Neutrophil (primary cell): ENCODE data around the gene SSUH2.

ENCODE experiments used
- H3K27ac ChIP-seq: fragments of 200-600 bp; sonication (generic); 2 replicates; pipeline ENCODE4 v1.5.1; 2016; ENCODE audit warnings: mild to moderate bottlenecking, moderate library complexity
- H3K27me3 ChIP-seq: fragments of 200-600 bp; sonication (generic); 2 replicates; pipeline ENCODE4 v1.6.0; 2016; ENCODE audit warnings: mild to moderate bottlenecking
- H3K36me3 ChIP-seq: fragments of 200-600 bp; sonication (generic); 2 replicates; pipeline ENCODE4 v1.5.1; 2017
- H3K4me1 ChIP-seq, 2 experiments: fragments of 200-600 bp in 1 of 2; sonication (generic) in 1 of 2; 1 replicate in 1 of 2; 2 replicates in 1 of 2; pipeline versions ENCODE4 v1.5.1 to v1.6.1; 2013 to 2016; ENCODE audit warnings: low read depth in 1 of 2, low read length in 1 of 2, mild to moderate bottlenecking in 1 of 2, moderate library complexity in 1 of 2; ENCODE audit not compliant: control insufficient read depth in 1 of 2, insufficient read depth in 1 of 2
- H3K4me3 ChIP-seq, 2 experiments: fragments of 200-600 bp in 1 of 2; sonication (generic) in 1 of 2; 1 replicate in 1 of 2; 2 replicates in 1 of 2; pipeline ENCODE4 v1.5.1; 2013 to 2016; ENCODE audit warnings: low read depth in 1 of 2, low read length in 1 of 2, mild to moderate bottlenecking in 1 of 2, moderate library complexity in 1 of 2
- H3K9me3 ChIP-seq: fragments of 200-600 bp; sonication (generic); 2 replicates; pipeline ENCODE4 v1.5.1; 2016
- CTCF ChIP-seq: fragments of 200-600 bp; sonication (generic); IDR thresholded peaks from 2 replicates; pipeline ENCODE4 v1.5.1; 2016; ENCODE audit warnings: antibody characterized with exemption

The SSUH2 gene

DNA sequence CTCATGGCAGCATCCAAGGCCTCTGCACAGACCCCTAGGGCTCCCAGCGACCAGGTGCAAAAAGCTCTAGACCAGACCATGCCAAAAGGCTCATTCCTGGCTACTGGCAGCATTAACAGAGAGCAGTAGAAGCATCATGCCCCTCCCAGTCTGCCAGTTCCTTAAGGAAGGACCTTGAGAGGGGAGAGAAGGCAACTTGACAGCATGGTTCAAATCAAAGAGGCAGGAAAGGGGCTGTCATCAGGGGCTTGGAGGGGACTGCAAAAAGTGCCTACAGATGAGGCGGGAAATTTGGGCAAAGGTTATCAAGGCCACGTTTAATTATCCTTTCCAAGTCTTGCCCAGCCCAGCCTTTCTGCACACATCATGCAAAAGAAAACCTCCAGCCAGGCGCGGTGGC lies 64.7 kb downstream of the SSUH2 start:
- Histone ChIP-seq H3K4me1 (no peaks in the 10 kb centered on the region), H3K36me3 (no peaks in the 10 kb centered on the region), H3K27ac (no peak overlapping the region)

GRCh38 chr3:8579096-8579495 lies 65.5 kb downstream of the SSUH2 start:
- Histone ChIP-seq H3K4me1 (no peaks in the 10 kb centered on the region), H3K27ac (no peak overlapping the region), H3K27me3 (no peaks in the 10 kb centered on the region), H3K36me3 (no peaks in the 10 kb centered on the region), H3K9me3 (no peaks in the 10 kb centered on the region), H3K4me3 (no peak overlapping the region)
- no peak for TF ChIP-seq CTCF

More for the DNA sequence above, 64.7 kb downstream of the SSUH2 start:
- no peak overlapping the region for H3K4me3 ChIP-seq
- no peaks in the 10 kb centered on the region for H3K27me3 ChIP-seq
- TF ChIP-seq CTCF: no peak
- no peaks in the 10 kb centered on the region for H3K9me3 ChIP-seq

DNA sequence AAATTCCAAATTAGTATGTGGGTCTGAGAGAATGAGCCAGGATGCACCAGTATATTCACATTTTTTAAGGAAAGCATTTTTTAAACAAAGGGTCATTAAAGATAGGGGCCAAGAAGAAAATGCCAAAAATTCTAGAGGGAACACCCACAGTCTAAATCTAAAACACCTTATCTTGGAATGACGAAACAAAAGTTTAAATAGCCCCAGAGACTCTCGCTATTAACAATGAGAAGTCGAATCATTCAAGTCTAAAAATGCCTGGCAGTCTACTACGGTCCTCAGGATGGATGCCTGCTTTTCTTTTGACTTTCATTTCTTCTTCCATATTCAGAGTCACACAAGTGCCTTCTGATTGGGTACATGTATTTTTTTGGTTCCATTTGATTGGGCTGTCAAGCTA lies 66.3 kb downstream of the SSUH2 start:
- Histone ChIP-seq H3K9me3 (no peaks in the 10 kb centered on the region), H3K36me3 (no peaks in the 10 kb centered on the region), H3K27me3 (no peaks in the 10 kb centered on the region), H3K4me3 (no peak overlapping the region), H3K4me1 (no peaks in the 10 kb centered on the region), H3K27ac (no peak overlapping the region)
- TF ChIP-seq CTCF: no peak

- no peak overlapping the region for H3K27ac ChIP-seq
- no peaks in the 10 kb centered on the region for H3K9me3 ChIP-seq
- H3K4me3 ChIP-seq: no peak overlapping the region
- H3K4me1 ChIP-seq: no peaks in the 10 kb centered on the region
- H3K36me3 ChIP-seq: no peaks in the 10 kb centered on the region
- no peak for TF ChIP-seq CTCF
- H3K27me3 ChIP-seq: no peaks in the 10 kb centered on the region
These were observed 67.6 kb downstream of the SSUH2 start for GRCh38 chr3:8576841-8577571.

- Histone ChIP-seq H3K27me3 (no peaks in the 10 kb centered on the region), H3K4me3 (no peak overlapping the region), H3K9me3 (no peaks in the 10 kb centered on the region), H3K27ac (no peak overlapping the region), H3K4me1 (no peaks in the 10 kb centered on the region), H3K36me3 (no peaks in the 10 kb centered on the region)
- TF ChIP-seq CTCF: no peak
These were observed 68.2 kb downstream of the SSUH2 start for GRCh38 chr3:8576436-8576835.
